Uterus (tissue), 2 donors: Measurements from ENCODE around the gene TOX2.

Experiments used
- POLR2A ChIP-seq, 2 donors: fragments of 450-650 bp; IDR thresholded peaks; one replicate each; pipeline ENCODE4 v1.6.1; 2016; ENCODE audit warnings: antibody characterized with exemption in 2 of 2, mild to moderate bottlenecking in 1 of 2, moderate library complexity in 1 of 2
- TF ChIP-seq, protein P1 (sequence below), 4 experiments: fragments of 200-600 bp in 2 of 4; fragments of 450-650 bp in 2 of 4; sonication (generic) in 2 of 4; IDR thresholded peaks; one replicate each; pipeline ENCODE4 v1.5.1; 2016 to 2019; ENCODE audit warnings: antibody characterized with exemption in 4 of 4, mild to moderate bottlenecking in 2 of 4, moderate library complexity in 1 of 4

GRCh38 chr20:43923322-43923721, 8.7 kb downstream of the TOX2 start:
- TF ChIP-seq, protein P1, sequence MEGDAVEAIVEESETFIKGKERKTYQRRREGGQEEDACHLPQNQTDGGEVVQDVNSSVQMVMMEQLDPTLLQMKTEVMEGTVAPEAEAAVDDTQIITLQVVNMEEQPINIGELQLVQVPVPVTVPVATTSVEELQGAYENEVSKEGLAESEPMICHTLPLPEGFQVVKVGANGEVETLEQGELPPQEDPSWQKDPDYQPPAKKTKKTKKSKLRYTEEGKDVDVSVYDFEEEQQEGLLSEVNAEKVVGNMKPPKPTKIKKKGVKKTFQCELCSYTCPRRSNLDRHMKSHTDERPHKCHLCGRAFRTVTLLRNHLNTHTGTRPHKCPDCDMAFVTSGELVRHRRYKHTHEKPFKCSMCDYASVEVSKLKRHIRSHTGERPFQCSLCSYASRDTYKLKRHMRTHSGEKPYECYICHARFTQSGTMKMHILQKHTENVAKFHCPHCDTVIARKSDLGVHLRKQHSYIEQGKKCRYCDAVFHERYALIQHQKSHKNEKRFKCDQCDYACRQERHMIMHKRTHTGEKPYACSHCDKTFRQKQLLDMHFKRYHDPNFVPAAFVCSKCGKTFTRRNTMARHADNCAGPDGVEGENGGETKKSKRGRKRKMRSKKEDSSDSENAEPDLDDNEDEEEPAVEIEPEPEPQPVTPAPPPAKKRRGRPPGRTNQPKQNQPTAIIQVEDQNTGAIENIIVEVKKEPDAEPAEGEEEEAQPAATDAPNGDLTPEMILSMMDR (IDR thresholded peaks at IDR 0.05) = no peak
- TF ChIP-seq POLR2A (IDR thresholded peaks at IDR 0.05) = no peak
